GM12872 (cell line): Measurements from ENCODE around the gene CHD9NB.

Experiments
- CTCF ChIP-seq: IDR thresholded peaks from 3 replicates; pipeline ENCODE4 v1.5.1; 2011; ENCODE audit warnings: low read depth, mild to moderate bottlenecking, low read length, moderate library complexity; ENCODE audit not compliant: insufficient read depth

CHD9NB gene

GRCh38 chr16:53094013-53094630 is 41.4 kb upstream of the CHD9NB start:
- TF ChIP-seq CTCF, result no peak

- no peak for TF ChIP-seq CTCF
These were observed 40.6 kb upstream of the CHD9NB start for GRCh38 chr16:53093162-53093744.

GRCh38 chr16:53092284-53092683 is 39.6 kb upstream of the CHD9NB start:
- no peak for TF ChIP-seq CTCF

GRCh38 chr16:53091466-53092211 is 38.9 kb upstream of the CHD9NB start:
- TF ChIP-seq CTCF, result no peak

GRCh38 chr16:53090591-53091411 is 38.1 kb upstream of the CHD9NB start:
- TF ChIP-seq CTCF, result no peak

GRCh38 chr16:53090286-53090590 is 37.5 kb upstream of the CHD9NB start:
- no peak for TF ChIP-seq CTCF
